OCI-LY7 (cell line): Measurements from ENCODE around the gene BPIFA3. TPM values are rescaled to one million over a fixed set of nuclear protein-coding genes. Genes with fewer than 3 reads are reported as not detected.

Experiments
- BruUV-seq: library from RNA; stranded (reverse); fragments of 400-500 nt; replicated peaks from 2 replicates; lab custom pipeline; 2021; lab: Mats Ljungman, UMichigan
- CTCF ChIA-PET: fragments of 300-600 bp; sonication (Branson Sonifier 250); formaldehyde crosslinking; loops from one replicate; lab custom pipeline; 2022; ENCODE audit warnings: antibody characterized with exemption; ENCODE audit not compliant: unreplicated experiment; lab: Charles Lee
- POLR2A ChIA-PET: fragments of 300-600 bp; sonication (Branson Sonifier 250); formaldehyde crosslinking; loops from one replicate; lab custom pipeline; 2022; ENCODE audit warnings: antibody characterized with exemption; lab: Charles Lee
- DNase-seq: peaks from one replicate; pipeline ENCODE4 v3.0.0-alpha.2; 2015; ENCODE audit warnings: low spot score
- H2AFZ ChIP-seq: fragments of 200-600 bp; sonication (generic), shearing (Covaris generic); 2 replicates; pipeline ENCODE4 v1.6.1; 2014; ENCODE audit warnings: mild to moderate bottlenecking, antibody characterized with exemption, low read length, moderate library complexity
- H3K27ac ChIP-seq: fragments of 200-600 bp; sonication (generic); 2 replicates; pipeline ENCODE4 v1.5.1; 2014; ENCODE audit warnings: mixed run types, low read depth, mild to moderate bottlenecking, moderate library complexity, low read length, inconsistent platforms; ENCODE audit not compliant: poor library complexity, severe bottlenecking
- H3K36me3 ChIP-seq: fragments of 200-600 bp; sonication (generic); 2 replicates; pipeline ENCODE4 v1.6.1; 2014; ENCODE audit warnings: mild to moderate bottlenecking, antibody characterized with exemption, low read length, moderate library complexity, mixed read lengths; ENCODE audit not compliant: insufficient read depth
- H3K4me1 ChIP-seq: fragments of 200-600 bp; sonication (generic); 2 replicates; pipeline ENCODE4 v1.5.1; 2014; ENCODE audit warnings: mild to moderate bottlenecking, low read length; ENCODE audit not compliant: insufficient read depth, poor library complexity, severe bottlenecking
- H3K4me2 ChIP-seq: fragments of 200-600 bp; sonication (generic); 2 replicates; pipeline ENCODE4 v1.6.1; 2014; ENCODE audit warnings: mild to moderate bottlenecking, low read length
- H3K4me3 ChIP-seq: fragments of 200-600 bp; sonication (generic); 2 replicates; pipeline ENCODE4 v1.5.1; 2014; ENCODE audit warnings: mild to moderate bottlenecking, low read depth, low read length; ENCODE audit not compliant: poor library complexity, severe bottlenecking
- H3K79me2 ChIP-seq: fragments of 200-600 bp; sonication (generic); 2 replicates; pipeline ENCODE4 v1.6.1; 2016; ENCODE audit warnings: low read depth, mild to moderate bottlenecking, low read length, moderate library complexity, mixed read lengths; ENCODE audit not compliant: insufficient read depth
- H3K9me2 ChIP-seq: fragments of 200-600 bp; sonication (generic); 2 replicates; pipeline ENCODE4 v1.6.1; 2016; ENCODE audit warnings: mild to moderate bottlenecking, low read length, mixed read lengths; ENCODE audit not compliant: insufficient read depth
- H3K9me3 ChIP-seq: fragments of 200-600 bp; sonication (generic); 2 replicates; pipeline ENCODE4 v1.6.1; 2014; ENCODE audit warnings: mild to moderate bottlenecking, mixed run types, low read length, mixed read lengths
- H4K20me1 ChIP-seq: fragments of 200-600 bp; sonication (generic); 2 replicates; pipeline ENCODE4 v1.6.1; 2014; ENCODE audit warnings: mild to moderate bottlenecking, antibody characterized with exemption, low read length, moderate library complexity, mixed read lengths; ENCODE audit not compliant: insufficient read depth
- EZH2phosphoT487 ChIP-seq: fragments of 200-600 bp; sonication (generic); IDR thresholded peaks from 2 replicates; pipeline ENCODE4 v1.6.1; 2018; ENCODE audit warnings: low read depth, borderline replicate concordance, mild to moderate bottlenecking, mixed run types, antibody characterized with exemption, low read length, moderate library complexity, mixed read lengths
- intact Hi-C: fragments of 100-400 bp; cut with micrococcal nuclease; formaldehyde crosslinking; loops from one replicate; pipeline ENCODE4 v1.10.0; 2022; ENCODE audit not compliant: unreplicated experiment
- total RNA-seq, 2 experiments: library from RNA; depleted of rRNA in 1 of 2; stranded (reverse); fragments of >200 nt in 1 of 2; shearing (Covaris generic) in 1 of 2; gene quantifications; 2 replicates each; pipeline ENCODE4 v1.2.3, GENCODE V29; 2014 to 2022
- TF ChIP-seq, protein P1 (sequence below): fragments of 200-600 bp; sonication (generic); conservative IDR thresholded peaks from 2 replicates; pipeline ENCODE4 v1.5.1; 2014; ENCODE audit warnings: mild to moderate bottlenecking, antibody characterized with exemption, low read length, moderate library complexity, mixed read lengths

BPIFA3 gene
- total RNA-seq, 2 experiments from 2014 or later, result not detected

DNA sequence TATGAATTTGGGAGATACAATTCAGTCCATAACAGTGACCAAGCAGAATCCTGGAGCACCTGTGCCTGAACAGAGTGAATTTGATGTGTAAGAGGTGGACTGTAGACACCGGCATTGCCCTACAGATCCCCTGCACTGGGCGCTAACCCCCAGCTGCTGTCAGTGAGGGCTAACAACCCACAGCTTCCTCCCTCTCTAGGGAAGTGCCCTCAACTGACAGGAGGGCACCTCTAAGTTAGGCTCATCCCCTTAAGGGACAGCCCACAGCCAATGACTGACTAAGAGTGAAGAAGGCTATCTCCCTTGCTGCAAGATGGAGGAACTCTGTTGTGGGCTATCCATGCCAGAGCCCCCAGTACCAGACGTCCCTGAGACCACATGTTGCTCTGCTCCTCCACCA lies 50.5 kb downstream of the BPIFA3 start:
- intact Hi-C loops, result no loop called here
- no peaks in the 10 kb centered on the region for H3K9me3 ChIP-seq
- no peaks in the 10 kb centered on the region for H3K4me1 ChIP-seq
- no peak for DNase-seq
- no peak overlapping the region for H2AFZ ChIP-seq
- POLR2A ChIA-PET, result no interaction called here
- no peaks in the 10 kb centered on the region for H3K79me2 ChIP-seq
- no peaks in the 10 kb centered on the region for H3K9me2 ChIP-seq
- H3K27ac ChIP-seq, result no peak overlapping the region
- H3K4me2 ChIP-seq, result no peak overlapping the region
- TF ChIP-seq EZH2phosphoT487, result no peak
- TF ChIP-seq, protein P1, sequence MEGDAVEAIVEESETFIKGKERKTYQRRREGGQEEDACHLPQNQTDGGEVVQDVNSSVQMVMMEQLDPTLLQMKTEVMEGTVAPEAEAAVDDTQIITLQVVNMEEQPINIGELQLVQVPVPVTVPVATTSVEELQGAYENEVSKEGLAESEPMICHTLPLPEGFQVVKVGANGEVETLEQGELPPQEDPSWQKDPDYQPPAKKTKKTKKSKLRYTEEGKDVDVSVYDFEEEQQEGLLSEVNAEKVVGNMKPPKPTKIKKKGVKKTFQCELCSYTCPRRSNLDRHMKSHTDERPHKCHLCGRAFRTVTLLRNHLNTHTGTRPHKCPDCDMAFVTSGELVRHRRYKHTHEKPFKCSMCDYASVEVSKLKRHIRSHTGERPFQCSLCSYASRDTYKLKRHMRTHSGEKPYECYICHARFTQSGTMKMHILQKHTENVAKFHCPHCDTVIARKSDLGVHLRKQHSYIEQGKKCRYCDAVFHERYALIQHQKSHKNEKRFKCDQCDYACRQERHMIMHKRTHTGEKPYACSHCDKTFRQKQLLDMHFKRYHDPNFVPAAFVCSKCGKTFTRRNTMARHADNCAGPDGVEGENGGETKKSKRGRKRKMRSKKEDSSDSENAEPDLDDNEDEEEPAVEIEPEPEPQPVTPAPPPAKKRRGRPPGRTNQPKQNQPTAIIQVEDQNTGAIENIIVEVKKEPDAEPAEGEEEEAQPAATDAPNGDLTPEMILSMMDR, result no peak
- no TSS peak for BruUV-seq
- H4K20me1 ChIP-seq, result no peaks in the 10 kb centered on the region
- H3K36me3 ChIP-seq, result no peaks in the 10 kb centered on the region
- CTCF ChIA-PET, result no interaction called here
- no peak overlapping the region for H3K4me3 ChIP-seq

DNA sequence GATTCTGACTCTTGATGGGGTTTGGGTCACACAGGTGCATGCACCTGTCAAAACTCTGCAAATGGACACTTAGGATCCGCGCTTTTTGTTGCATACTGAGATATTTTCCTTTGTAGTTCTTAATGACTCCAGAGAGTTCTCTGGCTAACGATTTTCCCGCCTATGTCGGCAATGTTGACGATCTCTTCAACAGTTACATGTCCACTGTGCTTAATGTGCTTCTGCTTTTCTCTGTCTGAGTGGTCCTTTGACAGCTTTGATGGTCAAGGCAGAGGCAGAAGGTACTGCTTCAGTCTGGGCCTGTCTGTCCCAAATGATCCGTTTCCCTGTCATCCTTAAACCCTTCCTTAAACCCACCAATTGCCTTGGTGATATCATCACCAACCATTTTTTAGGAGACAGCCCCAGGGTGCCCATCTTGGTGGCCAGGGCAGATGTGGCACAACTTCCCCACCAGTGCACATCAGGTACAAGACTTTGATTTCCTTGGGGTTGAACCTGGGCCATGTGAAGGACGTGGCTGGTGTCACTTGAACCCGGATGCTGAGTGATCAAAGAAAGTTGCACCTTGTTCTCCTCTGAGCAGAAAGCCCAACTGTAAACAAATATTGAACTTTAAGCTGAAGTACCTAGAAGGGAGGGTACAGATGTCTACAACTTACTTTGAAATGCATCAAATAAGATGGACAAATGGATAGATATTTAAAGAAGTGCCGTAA lies 55.2 kb downstream of the BPIFA3 start:
- H3K27ac ChIP-seq, result no peak overlapping the region
- intact Hi-C loops, result no loop called here
- H2AFZ ChIP-seq, result no peak overlapping the region
- no peaks in the 10 kb centered on the region for H4K20me1 ChIP-seq
- POLR2A ChIA-PET, result interaction anchor here (0.5 kb wide), 1 partner anchor 177 kb away, joined by 3 read pairs; no protein-coding TSS in a partner anchor
- BruUV-seq, result no TSS peak
- no peak for DNase-seq
- H3K4me2 ChIP-seq, result no peak overlapping the region
- no peaks in the 10 kb centered on the region for H3K36me3 ChIP-seq
- no peak overlapping the region for H3K4me3 ChIP-seq
- H3K9me3 ChIP-seq, result no peaks in the 10 kb centered on the region
- CTCF ChIA-PET, result no interaction called here
- no peaks in the 10 kb centered on the region for H3K79me2 ChIP-seq
- no peak for TF ChIP-seq EZH2phosphoT487
- TF ChIP-seq, protein P1, result no peak
- no peaks in the 10 kb centered on the region for H3K9me2 ChIP-seq
- H3K4me1 ChIP-seq, result no peaks in the 10 kb centered on the region

GRCh38 chr20:33273117-33273851 lies 56.1 kb downstream of the BPIFA3 start:
- Histone ChIP-seq H3K27ac (no peak overlapping the region), H3K9me3 (no peaks in the 10 kb centered on the region), H2AFZ (no peak overlapping the region), H3K36me3 (no peaks in the 10 kb centered on the region), H3K9me2 (no peaks in the 10 kb centered on the region), H4K20me1 (no peaks in the 10 kb centered on the region), H3K4me3 (no peak overlapping the region), H3K79me2 (no peaks in the 10 kb centered on the region), H3K4me2 (no peak overlapping the region), H3K4me1 (no peaks in the 10 kb centered on the region)
- TF ChIP-seq, protein P1, result no peak
- no peak for TF ChIP-seq EZH2phosphoT487
- intact Hi-C loops, result no loop called here
- CTCF ChIA-PET, result no interaction called here
- no peak for DNase-seq
- BruUV-seq, result no TSS peak
- POLR2A ChIA-PET, result no interaction called here
